GM23338 (cell line): Measurements from ENCODE around the gene C1QL1.

Experiments used
- CREB1 ChIP-seq: fragments of 250-450 bp; sonication (Bioruptor Pico); IDR thresholded peaks from 2 replicates; pipeline ENCODE4 v1.5.0; 2020; ENCODE audit warnings: low read depth, mild to moderate bottlenecking, moderate library complexity
- CTCF ChIP-seq, 2 experiments: fragments of 200-600 bp in 1 of 2; sonication (generic) in 1 of 2; conservative IDR thresholded peaks; 2 replicates each; pipeline versions ENCODE4 v1.5.1 to v1.6.1; 2016 to 2017; ENCODE audit warnings: antibody characterized with exemption in 2 of 2, low read depth in 2 of 2, mild to moderate bottlenecking in 2 of 2, moderate library complexity in 1 of 2
- ETS1 ChIP-seq: IDR thresholded peaks from 2 replicates; pipeline ENCODE4 v1.6.1; 2016; ENCODE audit warnings: antibody characterized with exemption
- EZH2 ChIP-seq: fragments of 200-600 bp; sonication (generic); IDR thresholded peaks from one replicate; pipeline ENCODE4 v1.8.0; 2017; ENCODE audit warnings: antibody characterized with exemption, mild to moderate bottlenecking, low read depth; ENCODE audit not compliant: unreplicated experiment
- EZH2phosphoT487 ChIP-seq: fragments of 200-600 bp; sonication (generic); IDR thresholded peaks from one replicate; pipeline ENCODE4 v1.8.1; 2018; ENCODE audit warnings: antibody characterized with exemption; ENCODE audit not compliant: unreplicated experiment
- POLR2AphosphoS5 ChIP-seq: IDR thresholded peaks from 2 replicates; pipeline ENCODE4 v1.6.1; 2016; ENCODE audit warnings: antibody characterized with exemption, low read depth
- REST ChIP-seq: IDR thresholded peaks from one replicate; pipeline ENCODE4 v1.6.1; 2018; ENCODE audit warnings: antibody characterized with exemption; ENCODE audit not compliant: unreplicated experiment
- STAT1 ChIP-seq: IDR thresholded peaks from one replicate; pipeline ENCODE4 v1.6.1; 2016; ENCODE audit warnings: antibody characterized with exemption; ENCODE audit not compliant: unreplicated experiment

GRCh38 chr17:45011767-45012166 lies 43.7 kb upstream of the C1QL1 start:
- TF ChIP-seq CTCF (conservative IDR thresholded peaks at IDR 0.05; ENCODE audit: low read depth in 2 of 2) (no peak), POLR2AphosphoS5 (no peak), EZH2 (no peak), ETS1 (no peak), CREB1 (CRISPR knock-in tag) (no peak), REST (no peak), EZH2phosphoT487 (no peak), STAT1 (no peak)
